ENCODE data around the gene PRSS23.

The PRSS23 gene

GRCh38 chr11:86790195-86790725, 10.1 kb upstream of the PRSS23 start:
- no peak for DNase-seq (ENCODE audit: extremely low read depth in 1 of 2, low read depth in 1 of 2)

DNA sequence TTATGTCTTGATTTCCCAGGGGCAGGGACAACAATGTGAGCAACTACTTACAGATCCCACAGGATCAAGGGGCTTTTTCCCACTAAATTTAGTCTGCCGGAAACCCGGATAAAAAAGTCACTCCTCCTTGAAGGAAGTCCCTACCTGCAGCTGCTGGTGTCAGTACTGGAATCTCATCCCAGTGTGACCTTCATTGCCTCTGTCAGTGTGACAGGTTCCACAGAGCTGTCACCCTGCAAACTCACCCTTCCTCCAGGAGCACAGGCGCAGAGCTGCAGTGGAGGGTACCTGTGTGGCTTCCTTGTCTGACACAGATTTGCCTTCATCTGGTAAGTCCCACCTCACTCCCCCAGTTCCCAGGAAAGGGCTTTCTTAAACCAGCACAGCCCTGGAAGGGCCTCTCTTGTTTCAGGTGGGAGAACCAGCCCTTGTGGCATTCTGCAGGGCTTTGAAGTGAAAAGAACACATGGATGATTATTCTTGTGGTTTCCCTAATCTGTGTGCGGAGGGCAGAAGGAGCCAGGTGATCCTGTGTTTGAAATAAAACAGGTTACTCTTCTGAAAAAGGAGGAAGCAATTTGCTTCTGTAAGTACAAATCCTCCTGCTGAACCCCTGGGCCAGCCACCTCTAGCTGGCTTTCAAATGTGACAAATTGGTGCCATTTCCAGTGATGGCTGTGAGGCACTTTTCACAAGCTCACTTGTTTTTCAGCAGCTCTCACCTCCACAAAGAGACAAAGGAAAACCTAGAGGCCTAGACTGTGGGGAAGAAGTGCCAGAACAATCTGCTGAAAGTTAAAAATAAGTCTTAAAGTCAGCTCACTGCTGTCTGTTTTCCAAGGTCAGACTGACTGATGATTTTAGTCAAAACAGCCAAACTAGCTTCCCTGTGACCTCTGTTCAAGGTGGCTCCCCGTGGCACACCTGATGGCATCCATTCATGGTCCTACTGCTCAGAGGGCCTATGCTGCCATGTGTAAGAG, 9.2 kb upstream of the PRSS23 start:
- DNase-seq (ENCODE audit: extremely low read depth in 1 of 2, low read depth in 1 of 2), result no peak

DNA sequence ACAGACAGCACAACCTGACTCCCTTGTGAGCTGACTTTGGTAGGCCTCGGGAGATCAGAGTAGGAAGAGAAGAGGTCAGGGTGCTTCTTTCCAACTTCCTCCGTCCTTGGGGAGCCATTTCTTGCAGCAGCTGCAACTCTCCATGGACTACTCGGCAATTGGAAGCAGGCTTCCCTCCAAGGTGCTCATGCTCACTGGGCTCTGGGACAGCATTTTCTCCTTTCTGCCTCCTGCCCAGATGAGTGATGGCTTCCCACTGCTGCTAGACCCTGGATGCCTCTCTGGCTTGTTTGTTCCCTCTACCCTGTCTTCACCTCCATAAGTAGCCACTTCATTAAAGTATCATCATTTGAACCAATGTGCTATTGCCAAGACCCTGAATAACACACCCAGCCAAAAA, 8.2 kb upstream of the PRSS23 start:
- no peak for DNase-seq (ENCODE audit: extremely low read depth in 1 of 2, low read depth in 1 of 2)

DNA sequence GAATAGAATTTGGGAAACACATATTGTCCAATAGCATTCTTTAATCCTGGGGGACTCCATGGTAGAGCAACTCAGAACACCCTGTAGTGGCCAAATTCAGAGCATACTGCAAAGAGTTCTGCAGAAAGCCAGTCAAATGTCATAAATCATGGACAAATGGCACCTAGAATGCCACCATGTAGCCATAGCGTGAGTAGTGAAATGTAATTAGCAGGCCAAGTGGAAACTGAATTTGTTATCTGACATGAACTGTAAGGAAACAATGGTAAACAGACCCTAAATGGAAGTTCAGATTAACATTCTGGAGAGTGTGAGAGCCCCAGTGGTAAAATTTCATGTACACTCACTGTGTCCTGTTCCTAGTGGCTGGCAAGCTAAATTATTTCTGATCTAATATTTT, 7.0 kb upstream of the PRSS23 start:
- no peak for DNase-seq (ENCODE audit: extremely low read depth in 1 of 2, low read depth in 1 of 2)

- no peak for DNase-seq (ENCODE audit: extremely low read depth in 1 of 2, low read depth in 1 of 2)
These were observed 4.8 kb upstream of the PRSS23 start for GRCh38 chr11:86795511-86795910.

- no peak for DNase-seq (ENCODE audit: extremely low read depth in 1 of 2, low read depth in 1 of 2)
These were observed 4.4 kb upstream of the PRSS23 start for GRCh38 chr11:86795949-86796348.

DNA sequence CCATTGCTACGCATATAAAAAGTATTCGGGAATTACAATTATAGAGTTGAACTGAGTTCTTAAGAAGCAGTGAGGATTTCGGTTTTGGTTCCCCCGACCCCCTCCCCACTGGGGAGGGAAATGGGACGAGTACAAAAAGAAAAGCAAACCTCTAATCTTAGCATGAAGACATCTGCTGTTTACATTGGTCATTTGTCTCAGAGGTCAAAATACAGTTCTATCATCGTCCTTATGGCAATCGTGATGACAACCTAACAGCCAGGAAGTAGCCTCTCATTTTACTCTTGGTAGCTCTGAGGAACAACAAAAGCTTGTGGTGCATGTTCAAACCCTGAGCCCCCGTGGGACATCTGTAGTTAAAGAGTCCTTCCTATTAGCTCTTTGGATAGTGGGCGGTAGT, 3.2 kb upstream of the PRSS23 start:
- DNase-seq (ENCODE audit: extremely low read depth in 1 of 2, low read depth in 1 of 2), result no peak

GRCh38 chr11:86798988-86799387, 1.4 kb upstream of the PRSS23 start:
- no peak for DNase-seq (ENCODE audit: extremely low read depth in 1 of 2, low read depth in 1 of 2)

GRCh38 chr11:86799680-86800075, 664 bp upstream of the PRSS23 start:
- no peak for DNase-seq (ENCODE audit: extremely low read depth in 1 of 2, low read depth in 1 of 2)

DNA sequence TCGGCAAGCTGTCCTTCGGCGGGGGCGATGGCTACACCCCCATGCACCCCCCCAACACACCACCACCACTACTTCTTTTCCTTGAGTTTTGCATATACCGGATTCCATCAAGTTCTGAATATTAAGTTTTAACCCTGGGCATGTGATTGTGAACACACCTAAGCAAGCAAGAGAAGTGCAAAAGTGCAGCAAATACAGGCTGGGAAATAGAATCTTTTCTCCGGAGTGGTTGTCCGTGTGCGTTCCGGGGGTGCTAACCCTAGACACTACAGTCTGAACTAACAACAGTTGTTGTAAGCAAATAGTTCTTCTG, 574 bp downstream of the PRSS23 start:
- no peak for DNase-seq (ENCODE audit: extremely low read depth in 1 of 2, low read depth in 1 of 2)

GRCh38 chr11:86801364-86801763, 1.0 kb downstream of the PRSS23 start:
- no peak for DNase-seq (ENCODE audit: extremely low read depth in 1 of 2, low read depth in 1 of 2)

DNA sequence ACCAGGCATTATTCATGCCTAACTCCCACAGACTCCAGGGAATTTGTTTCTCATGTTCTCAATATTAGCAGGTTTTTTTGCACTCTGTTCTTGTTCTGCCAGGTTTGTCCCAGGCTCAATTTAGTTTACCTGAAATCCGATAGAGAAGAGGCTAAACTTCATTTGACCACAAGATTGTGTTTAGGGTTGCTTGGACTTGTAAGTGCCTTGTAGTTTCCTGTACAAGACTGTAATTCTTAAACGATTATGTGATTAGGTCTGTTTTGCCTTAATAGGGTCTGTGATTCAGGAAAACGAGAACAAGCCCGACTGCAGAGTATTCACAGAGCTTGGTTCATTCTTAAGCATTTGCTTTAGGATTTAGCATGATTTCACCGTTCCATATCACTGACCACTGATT, 1.8 kb downstream of the PRSS23 start:
- no peak for DNase-seq (ENCODE audit: extremely low read depth in 1 of 2, low read depth in 1 of 2)

GRCh38 chr11:86802601-86803051, 2.3 kb downstream of the PRSS23 start:
- DNase-seq (ENCODE audit: extremely low read depth in 1 of 2, low read depth in 1 of 2), result no peak

GRCh38 chr11:86803136-86804045, 3.0 kb downstream of the PRSS23 start:
- DNase-seq (ENCODE audit: extremely low read depth in 1 of 2, low read depth in 1 of 2), result no peak

DNA sequence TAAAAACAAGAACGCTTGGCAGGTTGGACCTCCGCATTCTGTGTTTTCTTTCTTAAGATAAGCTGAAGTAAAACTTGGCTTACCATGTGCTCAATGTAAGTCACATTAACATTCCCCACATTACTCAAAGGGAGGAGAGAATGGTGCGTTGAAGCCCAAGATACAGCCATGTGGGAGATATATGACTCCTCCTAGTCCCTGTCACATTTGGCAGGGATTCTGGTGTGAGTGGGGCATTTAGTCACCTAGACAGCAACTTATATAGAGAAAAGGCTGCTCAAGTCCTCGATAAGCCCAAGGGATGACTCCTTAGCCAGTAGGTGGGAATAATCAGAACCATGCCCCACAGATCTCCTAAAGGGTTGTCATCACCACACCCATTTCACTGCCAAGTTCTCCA, 4.6 kb downstream of the PRSS23 start:
- no peak for DNase-seq (ENCODE audit: extremely low read depth in 1 of 2, low read depth in 1 of 2)

GRCh38 chr11:86805873-86806310, 5.5 kb downstream of the PRSS23 start:
- DNase-seq (ENCODE audit: extremely low read depth in 1 of 2, low read depth in 1 of 2), result peak in 1 of 2 donors; percentile 5

- DNase-seq (ENCODE audit: extremely low read depth in 1 of 2, low read depth in 1 of 2), result no peak
These were observed 6.6 kb downstream of the PRSS23 start for GRCh38 chr11:86806903-86807302.

DNA sequence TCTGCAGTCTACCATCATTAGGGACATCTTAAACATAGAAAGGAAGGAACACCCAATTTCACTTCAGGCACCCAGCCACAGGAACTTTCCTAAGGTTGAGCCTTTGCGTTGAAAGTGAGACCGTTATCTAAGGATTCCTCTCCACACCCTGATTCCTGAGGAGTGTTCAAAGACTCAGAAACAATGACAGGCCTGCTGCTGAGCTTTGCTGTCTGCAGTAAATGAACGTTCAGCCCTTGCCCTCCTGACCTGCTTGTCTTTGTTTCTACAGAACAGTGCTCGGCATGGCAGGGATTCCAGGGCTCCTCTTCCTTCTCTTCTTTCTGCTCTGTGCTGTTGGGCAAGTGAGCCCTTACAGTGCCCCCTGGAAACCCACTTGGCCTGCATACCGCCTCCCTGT, 7.0 kb downstream of the PRSS23 start:
- no peak for DNase-seq (ENCODE audit: extremely low read depth in 1 of 2, low read depth in 1 of 2)

GRCh38 chr11:86809561-86809960, 9.2 kb downstream of the PRSS23 start:
- DNase-seq (ENCODE audit: extremely low read depth in 1 of 2, low read depth in 1 of 2), result no peak

DNA sequence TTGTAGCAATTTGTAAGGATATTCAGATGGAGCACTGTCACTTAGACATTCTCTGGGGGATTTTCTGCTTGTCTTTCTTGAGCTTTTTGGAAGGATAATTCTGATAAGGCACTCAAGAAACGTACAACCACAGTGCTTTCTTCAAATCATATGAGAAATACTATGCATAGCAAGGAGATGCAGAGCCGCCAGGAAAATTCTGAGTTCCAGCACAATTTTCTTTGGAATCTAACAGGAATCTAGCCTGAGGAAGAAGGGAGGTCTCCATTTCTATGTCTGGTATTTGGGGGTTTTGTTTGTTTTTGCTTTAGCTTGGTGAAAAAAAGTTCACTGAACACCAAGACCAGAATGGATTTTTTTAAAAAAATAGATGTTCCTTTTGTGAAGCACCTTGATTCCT, 9.9 kb downstream of the PRSS23 start:
- DNase-seq (ENCODE audit: extremely low read depth in 1 of 2, low read depth in 1 of 2), result no peak

DNA sequence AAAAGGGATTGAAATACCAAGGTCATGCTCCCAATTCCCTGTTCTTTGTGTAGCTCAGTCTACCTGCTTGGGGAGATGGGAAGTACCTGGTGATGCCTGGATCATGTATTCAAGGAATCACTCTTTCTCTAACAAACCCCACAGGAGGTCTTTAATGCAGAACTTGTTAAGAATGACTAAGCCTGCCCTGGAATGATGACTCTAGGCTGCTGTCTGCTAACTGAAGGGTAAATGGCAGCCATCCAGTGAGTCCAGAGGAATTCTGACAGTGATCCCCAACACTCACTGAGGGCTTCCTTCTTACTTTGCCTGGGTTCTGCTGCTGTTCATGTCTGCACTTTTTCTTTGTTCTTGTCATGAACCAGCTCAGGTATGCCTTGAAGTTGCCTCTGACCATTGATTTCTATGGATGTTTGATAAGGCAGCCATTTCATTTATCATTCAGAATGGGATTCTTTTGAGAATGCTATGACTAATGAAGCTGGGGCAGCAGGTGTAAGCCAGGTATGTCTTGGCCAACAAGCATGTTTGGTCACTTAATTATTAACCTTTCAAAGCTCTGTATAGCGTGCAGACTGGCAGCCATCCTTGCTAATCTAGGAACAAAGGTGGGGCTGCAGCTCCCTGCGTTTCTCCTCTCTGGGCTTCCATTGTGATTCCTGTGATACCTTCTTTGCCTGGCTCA, 11.4 kb downstream of the PRSS23 start:
- DNase-seq (ENCODE audit: extremely low read depth in 1 of 2, low read depth in 1 of 2), result no peak
